ENCODE measurements around the gene ANKRD30A.

DNA sequence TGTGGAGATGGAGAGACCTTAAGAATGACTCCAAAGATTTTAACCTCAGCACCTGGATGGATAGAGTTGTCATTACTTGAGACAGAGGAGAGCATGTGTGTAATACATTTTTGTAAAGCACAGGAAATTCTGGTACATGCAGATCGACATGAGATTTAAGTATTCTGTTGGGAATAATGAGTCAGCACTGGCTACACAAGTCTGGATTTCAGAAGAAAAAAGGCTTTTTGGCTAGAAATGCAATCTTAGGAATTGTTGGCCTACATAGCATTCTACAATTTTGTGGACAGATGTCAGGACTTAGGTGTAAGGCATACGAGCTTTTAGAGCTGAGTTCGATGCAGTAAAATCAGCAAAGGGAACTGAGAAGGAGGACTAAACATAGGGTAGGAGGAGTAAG lies 24.1 kb upstream of the ANKRD30A start:
- no peak for TF ChIP-seq POLR2A (IDR thresholded peaks at IDR 0.05; ENCODE audit: low read length)
- TF ChIP-seq GATA1 (IDR thresholded peaks at IDR 0.05; ENCODE audit: low read depth, low read length) = no peak
